HepG2 (cell line): ENCODE data around the gene ELFN1. TPM values are rescaled to one million over a fixed set of nuclear protein-coding genes. Genes with fewer than 3 reads are reported as not detected.

Source experiments
- ATAC-seq: fragments of 200-7000 bp; cut with Tn5 transposase; 3 replicates; pipeline ENCODE4 v1.9.1; 2020; ENCODE audit warnings: mild to moderate bottlenecking, moderate library complexity
- BruUV-seq: library from RNA; stranded (reverse); fragments of 400-500 nt; replicated peaks from 2 replicates; lab custom pipeline; 2021; lab: Mats Ljungman, UMichigan
- CTCF ChIA-PET: fragments of 300-600 bp; formaldehyde crosslinking; extraction: SDS; loops from one replicate; lab custom pipeline; 2021; ENCODE audit warnings: low total read pairs, inconsistent platforms, low intra/inter-chr PET ratio; lab: Yijun Ruan, JAX
- POLR2A ChIA-PET: fragments of 350-600 bp; sonication (Branson Sonifier 250); formaldehyde crosslinking; loops from one replicate; lab custom pipeline; 2020; ENCODE audit warnings: antibody characterized with exemption, inconsistent platforms; lab: Yijun Ruan, JAX
- DNase-seq: peaks from one replicate; pipeline ENCODE4 v3.0.0-alpha.2; 2015; ENCODE audit warnings: low spot score
- FAIRE-seq: peaks from 3 replicates; lab custom pipeline; 2011; peaks lifted over from hg19 to GRCh38; lab: Jason Lieb, UNC
- H2AFZ ChIP-seq: one replicate; pipeline ENCODE4 v1.6.1; 2011; ENCODE audit warnings: low read length, inconsistent platforms
- H3K27ac ChIP-seq: fragments of 300-600 bp; 3 replicates; pipeline ENCODE4 v1.8.0; 2011; ENCODE audit warnings: mixed run types, mild to moderate bottlenecking, mixed read lengths, low read length, inconsistent platforms; ENCODE audit not compliant: insufficient read depth; ENCODE audit errors: extremely low read length
- H3K27me3 ChIP-seq, 2 experiments: fragments of 200-600 bp in 1 of 2; 2 replicates in 1 of 2; 3 replicates in 1 of 2; pipeline versions ENCODE4 v1.6.0 to v1.8.0; 2011; ENCODE audit warnings: low read length in 2 of 2, mild to moderate bottlenecking in 2 of 2, moderate library complexity in 2 of 2, inconsistent platforms in 1 of 2; ENCODE audit not compliant: insufficient read depth in 2 of 2, control insufficient read depth in 1 of 2
- H3K36me3 ChIP-seq, 2 experiments: fragments of 200-600 bp in 1 of 2; replicated peaks in 1 of 2; 2 replicates in 1 of 2; 3 replicates in 1 of 2; pipeline versions ENCODE4 v1.5.1 to v1.8.0; 2011; ENCODE audit warnings: low read length in 2 of 2, inconsistent platforms in 1 of 2; ENCODE audit not compliant: insufficient read depth in 2 of 2, control insufficient read depth in 1 of 2
- H3K4me1 ChIP-seq: 2 replicates; pipeline ENCODE4 v1.5.1; 2012; ENCODE audit warnings: low read length, inconsistent platforms; ENCODE audit not compliant: insufficient read depth
- H3K4me2 ChIP-seq: 2 replicates; pipeline ENCODE4 v1.6.0; 2011; ENCODE audit warnings: low read depth, low read length, inconsistent platforms
- H3K4me3 ChIP-seq, 3 experiments: fragments of 200-600 bp in 1 of 3; sonication (generic), shearing (Covaris generic) in 1 of 3; replicated peaks in 1 of 3; 2 replicates each; pipeline ENCODE4 v1.5.1; 2011 to 2016; ENCODE audit warnings: low read length in 3 of 3, inconsistent platforms in 2 of 3, low read depth in 2 of 3, mild to moderate bottlenecking in 2 of 3, control low read depth in 1 of 3, mixed read lengths in 1 of 3; ENCODE audit not compliant: insufficient read depth in 1 of 3
- H3K79me2 ChIP-seq: one replicate; pipeline ENCODE4 v1.6.1; 2011; ENCODE audit warnings: low read length, inconsistent platforms; ENCODE audit not compliant: insufficient read depth
- H3K9ac ChIP-seq: 2 replicates; pipeline ENCODE4 v1.6.0; 2011; ENCODE audit warnings: mild to moderate bottlenecking, low read depth, low read length, inconsistent platforms; ENCODE audit not compliant: insufficient read depth
- H3K9me3 ChIP-seq: 2 replicates; pipeline ENCODE4 v1.5.1; 2012; ENCODE audit warnings: mild to moderate bottlenecking, low read length
- H4K20me1 ChIP-seq: 2 replicates; pipeline ENCODE4 v1.6.0; 2011; ENCODE audit warnings: inconsistent platforms, mild to moderate bottlenecking, low read length, moderate library complexity; ENCODE audit not compliant: insufficient read depth
- ZMYM3 ChIP-seq: sonication (generic); formaldehyde crosslinking; IDR thresholded peaks from 2 replicates; pipeline ENCODE4 v1.5.1; 2020; ENCODE audit warnings: mild to moderate bottlenecking, missing genetic modification reagents
- ZNF207 ChIP-seq: fragments of 450-650 bp; IDR thresholded peaks from 2 replicates; pipeline ENCODE4 v1.6.1; 2016; ENCODE audit warnings: antibody characterized with exemption, borderline replicate concordance
- ZNF629 ChIP-seq: sonication (generic); formaldehyde crosslinking; conservative IDR thresholded peaks from 2 replicates; pipeline ENCODE4 v1.5.0; 2020; ENCODE audit warnings: missing genetic modification reagents
- WGBS: methylation state at CpG from one replicate; pipeline ENCODE4 v1.1.6; 2017; ENCODE audit warnings: low lambda C conversion rate; 5-methylcytosine and 5-hydroxymethylcytosine counted together
- in situ Hi-C: cut with HindIII; loops from 2 replicates; pipeline ENCODE4 v1.10.0; 2017; ENCODE audit warnings: low pct_unique_long_range_greater_than_20kb; ENCODE audit not compliant: extremely low pct_ligation_motif_present
- intact Hi-C: fragments of 100-400 bp; cut with micrococcal nuclease; formaldehyde crosslinking; loops from one replicate; pipeline ENCODE4 v1.10.0; 2022; ENCODE audit not compliant: unreplicated experiment
- polyA plus RNA-seq, 8 experiments: library from polyadenylated mRNA; depleted of rRNA in 3 of 8; stranded (reverse) in 7 of 8; unstranded in 1 of 8; fragments of >200 nt; fragmentation: Illumina TruSeq in 4 of 8; extraction: Trizol in 4 of 8; gene quantifications; 2 replicates each; pipeline versions ENCODE4 v1.2.1 to v1.2.3, GENCODE V29; 2011 to 2016; ENCODE audit warnings: low read depth in 4 of 8, missing spikeins in 1 of 8, mixed read lengths in 1 of 8; ENCODE audit not compliant: insufficient read depth in 1 of 8
- total RNA-seq, 5 experiments: library from RNA; depleted of rRNA; stranded (reverse); fragments of >200 nt; fragmentation: Illumina TruSeq; extraction: Trizol; gene quantifications; 2 replicates each; pipeline ENCODE4 v1.2.3, GENCODE V29; 2016; ENCODE audit warnings: low read depth in 1 of 5
- TF ChIP-seq, protein P1 (sequence below): sonication (generic); formaldehyde crosslinking; IDR thresholded peaks from 2 replicates; pipeline ENCODE4 v1.8.0; 2022; ENCODE audit warnings: mild to moderate bottlenecking, missing genetic modification reagents

ELFN1 gene
- total and polyA plus RNA-seq, 2 of the 13 experiments (the other 11 are each of a cell fraction or from before 2014, with no cell fraction given) = 0.13 to 0.18 TPM

DNA sequence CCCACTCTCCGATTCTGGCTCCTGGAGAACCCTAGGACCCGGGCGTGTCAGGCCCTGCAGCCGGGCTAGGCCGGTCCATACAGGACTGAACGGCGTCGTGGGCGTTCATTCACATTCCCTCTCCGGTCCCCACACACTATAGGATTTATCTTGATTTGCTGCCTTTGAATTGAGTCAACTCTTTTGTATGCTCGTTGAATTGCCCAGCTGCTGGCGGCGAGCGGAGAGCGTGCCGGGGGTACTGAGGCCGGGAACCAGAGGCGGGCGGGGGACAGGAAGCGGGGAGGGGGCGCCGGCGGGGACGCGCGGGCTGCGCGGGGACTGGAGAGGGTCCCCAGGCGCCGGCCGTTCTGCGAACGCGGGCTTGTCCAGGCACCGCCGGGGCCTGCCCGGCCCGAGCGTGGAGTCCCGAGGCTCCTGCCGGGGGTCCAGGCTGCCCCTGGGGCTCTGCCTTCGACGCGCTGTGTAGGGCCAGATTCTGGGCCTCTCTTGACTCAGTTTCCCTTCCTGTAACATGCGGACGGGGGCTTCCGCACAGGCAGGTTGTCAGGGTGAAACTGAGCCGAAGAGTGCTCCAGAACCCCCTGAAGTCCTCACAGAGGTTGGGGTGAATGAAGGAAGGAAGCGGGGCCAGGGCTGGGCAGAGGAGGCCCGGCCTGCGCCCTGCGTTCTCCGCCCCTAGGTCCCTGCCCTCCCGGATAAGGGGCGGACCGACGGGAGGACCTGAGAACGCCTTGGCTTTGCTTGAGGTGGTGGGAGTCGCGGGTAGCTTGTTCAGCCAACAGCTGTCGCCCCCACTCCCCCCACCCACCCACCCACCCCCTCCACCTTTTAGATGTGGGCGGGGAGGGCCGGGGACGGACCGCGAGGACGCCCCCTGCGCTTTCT lies 769 bp upstream of the ELFN1 start (continued):
- TF ChIP-seq, protein P1, sequence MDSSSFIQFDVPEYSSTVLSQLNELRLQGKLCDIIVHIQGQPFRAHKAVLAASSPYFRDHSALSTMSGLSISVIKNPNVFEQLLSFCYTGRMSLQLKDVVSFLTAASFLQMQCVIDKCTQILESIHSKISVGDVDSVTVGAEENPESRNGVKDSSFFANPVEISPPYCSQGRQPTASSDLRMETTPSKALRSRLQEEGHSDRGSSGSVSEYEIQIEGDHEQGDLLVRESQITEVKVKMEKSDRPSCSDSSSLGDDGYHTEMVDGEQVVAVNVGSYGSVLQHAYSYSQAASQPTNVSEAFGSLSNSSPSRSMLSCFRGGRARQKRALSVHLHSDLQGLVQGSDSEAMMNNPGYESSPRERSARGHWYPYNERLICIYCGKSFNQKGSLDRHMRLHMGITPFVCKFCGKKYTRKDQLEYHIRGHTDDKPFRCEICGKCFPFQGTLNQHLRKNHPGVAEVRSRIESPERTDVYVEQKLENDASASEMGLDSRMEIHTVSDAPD = no peak

DNA sequence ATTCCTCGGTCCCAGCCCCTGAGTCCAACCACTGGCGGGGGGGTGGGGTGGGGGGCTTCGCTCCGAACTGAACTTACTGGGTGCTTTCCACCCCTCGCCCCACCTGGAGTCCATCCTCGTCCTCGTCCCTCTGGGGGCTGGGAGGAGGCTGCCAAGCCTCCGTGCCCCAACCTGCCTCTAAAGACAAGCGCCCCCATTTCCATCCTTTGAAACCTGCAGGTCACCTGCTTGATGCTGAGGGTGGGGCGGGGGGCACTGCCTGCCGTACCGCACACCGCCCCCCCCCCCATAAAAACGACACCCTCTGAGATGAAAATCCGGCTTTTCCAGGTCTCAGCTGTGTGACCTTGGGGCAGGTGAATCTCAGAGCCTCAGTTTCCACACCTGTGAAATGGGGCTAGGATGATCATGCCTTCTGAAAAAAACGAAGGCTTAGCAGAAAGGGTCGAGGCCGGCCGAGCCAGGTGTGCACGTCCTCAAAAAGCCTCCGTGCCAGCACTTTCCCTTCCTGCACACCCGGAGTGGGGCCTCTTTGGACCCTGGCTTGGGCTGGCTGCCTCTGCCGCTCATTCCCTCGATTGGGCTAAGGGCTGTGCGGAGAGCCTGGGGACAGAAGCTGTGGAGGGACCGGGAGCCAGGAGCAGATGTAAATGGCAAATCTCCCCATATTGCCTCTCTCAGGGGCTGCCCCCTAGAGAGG lies 967 bp downstream of the ELFN1 start:
- H4K20me1 ChIP-seq = no peaks in the 10 kb centered on the region
- H2AFZ ChIP-seq = no peak overlapping the region
- H3K36me3 ChIP-seq = no peaks in the 10 kb centered on the region
- BruUV-seq = no TSS peak
- in situ Hi-C loops (no loop called here), intact Hi-C loops (no loop called here)
- H3K4me3 ChIP-seq = no peak overlapping the region
- TF ChIP-seq ZMYM3 (CRISPR knock-in tag) (peak; percentile 23; the same call in 1 of the 2 replicates), ZNF207 (no peak), ZNF629 (CRISPR knock-in tag) (peak; percentile 76)
- H3K9ac ChIP-seq = no peak overlapping the region
- no peak for FAIRE-seq
- no peak overlapping the region for H3K4me2 ChIP-seq
- ChIA-PET CTCF (no interaction called here), POLR2A (no interaction called here)
- no peak for ATAC-seq
- H3K4me1 ChIP-seq = peaks cover 22% of the 10 kb centered on the region; the same call in 1 of the 2 replicates
- no peaks in the 10 kb centered on the region for H3K79me2 ChIP-seq
- no peaks in the 10 kb centered on the region for H3K9me3 ChIP-seq
- 60% methylated on average over 18 of the region's 26 CpGs for WGBS
- no peak overlapping the region for H3K27ac ChIP-seq
- no peak for DNase-seq
- peaks cover 5 to 55% of the 10 kb centered on the region in 2 experiments; a peak in 4 of 5 replicates for H3K27me3 ChIP-seq
